ENCODE measurements around the gene LRTM2. TPM values are rescaled to one million over a fixed set of nuclear protein-coding genes. Genes with fewer than 3 reads are reported as not detected.

Gene LRTM2
- polyA plus RNA-seq, 1 donor from 2014 or later = 2.4 TPM

DNA sequence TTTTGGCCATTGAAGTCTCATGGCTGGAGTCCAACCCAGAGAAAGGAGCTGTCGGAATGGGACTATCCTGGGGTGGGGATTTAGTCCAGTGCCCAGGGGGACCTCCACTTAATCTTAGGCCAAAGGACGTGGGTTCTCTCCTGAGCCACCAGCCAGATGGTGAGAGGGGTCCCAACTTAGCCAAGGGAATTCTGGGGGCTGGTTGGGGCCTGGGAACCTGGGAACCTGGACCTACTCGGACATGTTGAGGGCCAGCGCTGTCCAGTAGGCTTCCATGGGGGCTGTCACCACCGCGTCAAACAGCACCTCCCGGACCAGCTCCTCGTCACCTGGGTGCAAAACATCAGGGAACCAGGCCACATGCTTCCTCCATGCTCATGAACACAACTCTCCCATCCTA, 33.4 kb downstream of the LRTM2 start:
- Histone ChIP-seq H2AFZ (ENCODE audit: low read depth, low read length) (no peak overlapping the region), H3K27me3 (ENCODE audit: insufficient read depth, low read depth, low read length) (no peaks in the 10 kb centered on the region), H3K36me3 (ENCODE audit: insufficient read depth, low read length) (no peaks in the 10 kb centered on the region), H3K9me2 (ENCODE audit: insufficient read depth, low read length) (no peaks in the 10 kb centered on the region), H4K20me1 (ENCODE audit: insufficient read depth) (no peaks in the 10 kb centered on the region), H3K79me2 (replicated peaks; ENCODE audit: insufficient read depth, low read length) (no peaks in the 10 kb centered on the region), H3K27ac (ENCODE audit: low read length) (no peak overlapping the region), H3F3A (ENCODE audit: insufficient read depth, low read length, poor library complexity, severe bottlenecking) (no peaks in the 10 kb centered on the region), H3K9ac (ENCODE audit: low read length) (no peak overlapping the region), H3K4me3 (ENCODE audit: low read length) (no peak overlapping the region), H3K9me3 (ENCODE audit: low read length) (peaks cover 14% of the 10 kb centered on the region), H3K4me2 (ENCODE audit: low read length) (no peak overlapping the region)
- TF ChIP-seq TAF1 (IDR thresholded peaks at IDR 0.05; ENCODE audit: low read depth) (no peak), SMC3 (conservative IDR thresholded peaks at IDR 0.05; ENCODE audit: poor library complexity) (no peak), RAD21 (conservative IDR thresholded peaks at IDR 0.05) (no peak), POLR2AphosphoS5 (IDR thresholded peaks at IDR 0.05) (no peak), MXI1 (conservative IDR thresholded peaks at IDR 0.05; ENCODE audit: poor library complexity, severe bottlenecking) (no peak), EP300 (conservative IDR thresholded peaks at IDR 0.05; ENCODE audit: poor library complexity, severe bottlenecking) (no peak), EZH2 (IDR thresholded peaks at IDR 0.05; ENCODE audit: borderline replicate concordance, insufficient read depth, low read length, poor library complexity, severe bottlenecking) (no peak)
- TF ChIP-seq, protein P1, sequence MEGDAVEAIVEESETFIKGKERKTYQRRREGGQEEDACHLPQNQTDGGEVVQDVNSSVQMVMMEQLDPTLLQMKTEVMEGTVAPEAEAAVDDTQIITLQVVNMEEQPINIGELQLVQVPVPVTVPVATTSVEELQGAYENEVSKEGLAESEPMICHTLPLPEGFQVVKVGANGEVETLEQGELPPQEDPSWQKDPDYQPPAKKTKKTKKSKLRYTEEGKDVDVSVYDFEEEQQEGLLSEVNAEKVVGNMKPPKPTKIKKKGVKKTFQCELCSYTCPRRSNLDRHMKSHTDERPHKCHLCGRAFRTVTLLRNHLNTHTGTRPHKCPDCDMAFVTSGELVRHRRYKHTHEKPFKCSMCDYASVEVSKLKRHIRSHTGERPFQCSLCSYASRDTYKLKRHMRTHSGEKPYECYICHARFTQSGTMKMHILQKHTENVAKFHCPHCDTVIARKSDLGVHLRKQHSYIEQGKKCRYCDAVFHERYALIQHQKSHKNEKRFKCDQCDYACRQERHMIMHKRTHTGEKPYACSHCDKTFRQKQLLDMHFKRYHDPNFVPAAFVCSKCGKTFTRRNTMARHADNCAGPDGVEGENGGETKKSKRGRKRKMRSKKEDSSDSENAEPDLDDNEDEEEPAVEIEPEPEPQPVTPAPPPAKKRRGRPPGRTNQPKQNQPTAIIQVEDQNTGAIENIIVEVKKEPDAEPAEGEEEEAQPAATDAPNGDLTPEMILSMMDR (IDR thresholded peaks at IDR 0.05; ENCODE audit: poor library complexity, severe bottlenecking) = no peak
- TF ChIP-seq, protein P2, sequence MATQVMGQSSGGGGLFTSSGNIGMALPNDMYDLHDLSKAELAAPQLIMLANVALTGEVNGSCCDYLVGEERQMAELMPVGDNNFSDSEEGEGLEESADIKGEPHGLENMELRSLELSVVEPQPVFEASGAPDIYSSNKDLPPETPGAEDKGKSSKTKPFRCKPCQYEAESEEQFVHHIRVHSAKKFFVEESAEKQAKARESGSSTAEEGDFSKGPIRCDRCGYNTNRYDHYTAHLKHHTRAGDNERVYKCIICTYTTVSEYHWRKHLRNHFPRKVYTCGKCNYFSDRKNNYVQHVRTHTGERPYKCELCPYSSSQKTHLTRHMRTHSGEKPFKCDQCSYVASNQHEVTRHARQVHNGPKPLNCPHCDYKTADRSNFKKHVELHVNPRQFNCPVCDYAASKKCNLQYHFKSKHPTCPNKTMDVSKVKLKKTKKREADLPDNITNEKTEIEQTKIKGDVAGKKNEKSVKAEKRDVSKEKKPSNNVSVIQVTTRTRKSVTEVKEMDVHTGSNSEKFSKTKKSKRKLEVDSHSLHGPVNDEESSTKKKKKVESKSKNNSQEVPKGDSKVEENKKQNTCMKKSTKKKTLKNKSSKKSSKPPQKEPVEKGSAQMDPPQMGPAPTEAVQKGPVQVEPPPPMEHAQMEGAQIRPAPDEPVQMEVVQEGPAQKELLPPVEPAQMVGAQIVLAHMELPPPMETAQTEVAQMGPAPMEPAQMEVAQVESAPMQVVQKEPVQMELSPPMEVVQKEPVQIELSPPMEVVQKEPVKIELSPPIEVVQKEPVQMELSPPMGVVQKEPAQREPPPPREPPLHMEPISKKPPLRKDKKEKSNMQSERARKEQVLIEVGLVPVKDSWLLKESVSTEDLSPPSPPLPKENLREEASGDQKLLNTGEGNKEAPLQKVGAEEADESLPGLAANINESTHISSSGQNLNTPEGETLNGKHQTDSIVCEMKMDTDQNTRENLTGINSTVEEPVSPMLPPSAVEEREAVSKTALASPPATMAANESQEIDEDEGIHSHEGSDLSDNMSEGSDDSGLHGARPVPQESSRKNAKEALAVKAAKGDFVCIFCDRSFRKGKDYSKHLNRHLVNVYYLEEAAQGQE (IDR thresholded peaks at IDR 0.05; ENCODE audit: borderline replicate concordance) = no peak

DNA sequence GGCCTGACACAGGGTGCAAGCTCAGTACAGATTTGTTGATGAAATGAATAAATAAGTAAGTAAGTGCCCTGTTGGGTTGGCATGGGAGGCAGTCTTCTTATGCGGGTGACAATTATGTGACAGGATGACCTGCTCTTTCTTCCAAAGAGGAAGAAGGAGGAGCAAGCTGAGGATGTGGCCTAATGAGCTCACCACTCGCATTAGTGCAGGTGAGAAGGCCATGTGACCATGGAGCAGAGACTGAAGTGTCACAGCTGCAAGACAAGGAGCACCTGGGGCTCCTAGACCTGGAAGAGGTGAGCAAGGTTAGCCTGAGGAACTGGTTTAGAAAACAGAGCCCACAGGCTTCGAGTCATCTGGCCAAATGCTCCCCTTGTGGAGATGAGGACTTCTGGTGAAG, 34.9 kb downstream of the LRTM2 start:
- no peaks in the 10 kb centered on the region for H3F3A ChIP-seq (ENCODE audit: insufficient read depth, low read length, poor library complexity, severe bottlenecking)
- H3K27ac ChIP-seq (ENCODE audit: low read length) = no peak overlapping the region
- H3K4me3 ChIP-seq (ENCODE audit: low read length) = no peak overlapping the region
- H3K27me3 ChIP-seq (ENCODE audit: insufficient read depth, low read depth, low read length) = no peaks in the 10 kb centered on the region
- no peak overlapping the region for H3K4me2 ChIP-seq (ENCODE audit: low read length)
- no peak overlapping the region for H3K9ac ChIP-seq (ENCODE audit: low read length)
- H4K20me1 ChIP-seq (ENCODE audit: insufficient read depth) = no peaks in the 10 kb centered on the region
- H3K9me3 ChIP-seq (ENCODE audit: low read length) = peaks cover 14% of the 10 kb centered on the region
- H3K79me2 ChIP-seq (replicated peaks; ENCODE audit: insufficient read depth, low read length) = no peaks in the 10 kb centered on the region
- no peaks in the 10 kb centered on the region for H3K9me2 ChIP-seq (ENCODE audit: insufficient read depth, low read length)
- no peak overlapping the region for H2AFZ ChIP-seq (ENCODE audit: low read depth, low read length)
- no peak for TF ChIP-seq EZH2 (IDR thresholded peaks at IDR 0.05; ENCODE audit: borderline replicate concordance, insufficient read depth, low read length, poor library complexity, severe bottlenecking)
- no peak for TF ChIP-seq TAF1 (IDR thresholded peaks at IDR 0.05; ENCODE audit: low read depth)
- TF ChIP-seq RAD21 (conservative IDR thresholded peaks at IDR 0.05) = no peak
- TF ChIP-seq POLR2AphosphoS5 (IDR thresholded peaks at IDR 0.05) = no peak
- TF ChIP-seq, protein P2 (IDR thresholded peaks at IDR 0.05; ENCODE audit: borderline replicate concordance) = no peak
- TF ChIP-seq MXI1 (conservative IDR thresholded peaks at IDR 0.05; ENCODE audit: poor library complexity, severe bottlenecking) = no peak
- TF ChIP-seq, protein P1 (IDR thresholded peaks at IDR 0.05; ENCODE audit: poor library complexity, severe bottlenecking) = no peak
- TF ChIP-seq SMC3 (conservative IDR thresholded peaks at IDR 0.05; ENCODE audit: poor library complexity) = no peak
- TF ChIP-seq EP300 (conservative IDR thresholded peaks at IDR 0.05; ENCODE audit: poor library complexity, severe bottlenecking) = no peak
- no peaks in the 10 kb centered on the region for H3K36me3 ChIP-seq (ENCODE audit: insufficient read depth, low read length)
